ENCODE measurements around the gene HOXB8. TPM values are rescaled to one million over a fixed set of nuclear protein-coding genes. Genes with fewer than 3 reads are reported as not detected.

Gene HOXB8
- polyA plus RNA-seq (2012; ENCODE audit: insufficient read depth, insufficient read length, low read depth): not detected

DNA sequence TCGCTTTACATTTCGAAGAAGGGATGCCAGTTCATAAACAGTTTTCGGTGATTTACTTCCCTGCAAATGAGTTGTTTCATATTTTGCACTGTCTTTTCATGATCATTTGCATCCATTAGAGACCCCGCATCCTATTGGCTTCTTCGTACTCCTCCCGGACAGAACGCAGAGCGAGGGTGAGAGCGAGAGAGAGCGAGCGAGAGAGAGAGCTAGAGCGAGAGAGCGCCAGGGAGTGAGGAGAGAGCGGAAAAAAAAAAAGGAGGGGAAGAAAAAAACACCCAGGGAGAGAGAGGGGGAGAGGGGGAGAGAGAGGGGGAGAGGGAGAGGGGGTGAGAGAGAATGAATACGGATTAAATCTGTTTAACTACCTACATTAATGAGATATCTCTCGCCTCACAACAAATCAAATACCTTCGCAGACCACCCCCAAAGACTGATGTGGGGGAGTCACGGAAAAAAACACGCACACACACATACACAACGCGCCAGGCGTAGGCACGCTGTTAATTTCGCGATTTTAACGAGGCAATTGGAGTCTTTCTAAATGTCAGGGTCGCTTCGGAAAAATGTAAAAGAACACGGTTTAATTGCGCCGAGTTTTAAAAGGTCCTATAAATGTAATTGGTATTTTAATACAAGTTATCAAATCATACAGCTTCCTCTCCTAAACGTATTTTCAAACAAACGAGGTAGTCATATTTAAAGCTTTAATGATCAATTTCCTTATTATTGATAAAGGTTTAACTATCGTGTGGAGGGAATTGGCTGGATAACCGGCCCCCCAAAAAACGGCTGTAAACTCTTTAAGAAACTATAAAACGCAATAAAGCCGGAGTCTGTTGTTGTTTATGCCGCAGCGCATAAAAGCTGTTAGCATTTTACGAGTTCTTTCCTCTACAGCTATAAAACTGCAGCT is at the start of gene HOXB8:
TSS of gene HOXB8 (minus strand) at position 246 of the 916 bp plus-strand sequence. CDS start 588 bp downstream, outside the sequence.
- Histone ChIP-seq H3K4me1 (no peaks in the 10 kb centered on the region), H3K36me3 (no peaks in the 10 kb centered on the region), H3K9me3 (no peaks in the 10 kb centered on the region), H3K27me3 (peaks cover 95% of the 10 kb centered on the region), H3K4me3 (ENCODE audit: low read depth, low read length) (no peak within 1 kb of the TSS)
- no peak for DNase-seq
- TF ChIP-seq, protein P1, sequence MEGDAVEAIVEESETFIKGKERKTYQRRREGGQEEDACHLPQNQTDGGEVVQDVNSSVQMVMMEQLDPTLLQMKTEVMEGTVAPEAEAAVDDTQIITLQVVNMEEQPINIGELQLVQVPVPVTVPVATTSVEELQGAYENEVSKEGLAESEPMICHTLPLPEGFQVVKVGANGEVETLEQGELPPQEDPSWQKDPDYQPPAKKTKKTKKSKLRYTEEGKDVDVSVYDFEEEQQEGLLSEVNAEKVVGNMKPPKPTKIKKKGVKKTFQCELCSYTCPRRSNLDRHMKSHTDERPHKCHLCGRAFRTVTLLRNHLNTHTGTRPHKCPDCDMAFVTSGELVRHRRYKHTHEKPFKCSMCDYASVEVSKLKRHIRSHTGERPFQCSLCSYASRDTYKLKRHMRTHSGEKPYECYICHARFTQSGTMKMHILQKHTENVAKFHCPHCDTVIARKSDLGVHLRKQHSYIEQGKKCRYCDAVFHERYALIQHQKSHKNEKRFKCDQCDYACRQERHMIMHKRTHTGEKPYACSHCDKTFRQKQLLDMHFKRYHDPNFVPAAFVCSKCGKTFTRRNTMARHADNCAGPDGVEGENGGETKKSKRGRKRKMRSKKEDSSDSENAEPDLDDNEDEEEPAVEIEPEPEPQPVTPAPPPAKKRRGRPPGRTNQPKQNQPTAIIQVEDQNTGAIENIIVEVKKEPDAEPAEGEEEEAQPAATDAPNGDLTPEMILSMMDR (IDR thresholded peaks at IDR 0.05; ENCODE audit: low read depth, low read length): no peak

DNA sequence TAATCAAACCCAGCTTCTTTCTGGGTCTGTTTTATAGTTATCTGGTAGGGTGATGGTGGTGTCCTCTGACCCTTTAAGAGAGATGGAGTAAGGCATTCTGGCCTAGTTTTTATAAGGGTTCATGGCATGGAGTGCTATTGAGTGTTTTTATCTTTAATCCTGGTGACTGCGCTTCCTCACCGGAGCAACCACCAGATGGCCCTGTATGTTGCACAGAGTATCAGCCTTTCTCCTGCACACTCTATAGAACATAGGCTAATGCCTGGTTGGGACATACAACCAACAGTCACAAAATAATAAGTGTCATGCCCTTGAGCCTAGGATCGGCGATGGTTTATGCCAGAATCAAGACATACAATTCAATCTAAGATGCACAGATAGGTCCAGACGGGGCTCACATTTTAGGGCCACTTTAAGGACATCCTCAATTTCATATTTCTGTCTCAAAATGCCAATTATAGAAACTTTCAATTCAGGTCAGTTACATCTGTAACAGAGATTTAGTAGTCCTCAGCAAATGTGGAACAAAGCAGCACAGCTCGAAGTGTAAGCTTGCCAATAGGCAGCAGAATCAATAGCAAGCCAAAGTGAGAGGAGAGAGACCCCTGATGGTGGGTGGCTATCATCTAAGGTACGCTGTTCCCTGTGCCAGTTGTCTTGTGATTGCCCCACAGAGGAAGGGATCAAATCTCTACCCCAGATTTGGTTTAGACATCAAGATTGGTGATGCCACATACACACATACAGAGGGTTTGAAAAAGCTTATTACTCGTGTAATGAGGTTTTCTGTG is 48.2 kb upstream of the HOXB8 start:
- Histone ChIP-seq H3K27me3 (peaks cover 60% of the 10 kb centered on the region), H3K36me3 (no peaks in the 10 kb centered on the region), H3K4me3 (ENCODE audit: low read depth, low read length) (no peak overlapping the region), H3K4me1 (no peaks in the 10 kb centered on the region), H3K9me3 (no peaks in the 10 kb centered on the region)
- no peak for DNase-seq
- TF ChIP-seq, protein P1 (IDR thresholded peaks at IDR 0.05; ENCODE audit: low read depth, low read length): peak; percentile 25

DNA sequence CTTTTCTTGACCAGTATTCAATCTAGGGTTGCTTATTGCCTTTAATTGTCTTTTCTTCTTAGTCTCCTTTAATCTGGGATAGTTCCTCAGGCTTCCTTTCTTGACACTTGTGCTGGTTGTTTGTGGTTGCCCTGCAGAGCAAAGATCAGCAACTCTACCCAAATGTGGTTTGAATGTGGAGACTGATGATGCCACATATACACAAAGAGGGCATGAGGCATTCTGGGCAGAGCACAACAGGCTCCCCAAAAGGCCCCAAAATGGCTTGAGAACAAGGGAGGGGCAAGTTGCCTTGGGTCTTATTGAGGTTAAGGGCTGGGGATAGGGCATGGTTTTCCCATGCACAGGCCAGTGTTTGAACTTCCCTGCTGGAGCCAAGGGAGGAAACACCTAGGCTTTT is 40.8 kb upstream of the HOXB8 start:
- no peaks in the 10 kb centered on the region for H3K9me3 ChIP-seq
- TF ChIP-seq, protein P1 (IDR thresholded peaks at IDR 0.05; ENCODE audit: low read depth, low read length): no peak
- H3K36me3 ChIP-seq: no peaks in the 10 kb centered on the region
- peaks cover 59% of the 10 kb centered on the region for H3K27me3 ChIP-seq
- DNase-seq: no peak
- no peaks in the 10 kb centered on the region for H3K4me1 ChIP-seq
- H3K4me3 ChIP-seq (ENCODE audit: low read depth, low read length): no peak overlapping the region

DNA sequence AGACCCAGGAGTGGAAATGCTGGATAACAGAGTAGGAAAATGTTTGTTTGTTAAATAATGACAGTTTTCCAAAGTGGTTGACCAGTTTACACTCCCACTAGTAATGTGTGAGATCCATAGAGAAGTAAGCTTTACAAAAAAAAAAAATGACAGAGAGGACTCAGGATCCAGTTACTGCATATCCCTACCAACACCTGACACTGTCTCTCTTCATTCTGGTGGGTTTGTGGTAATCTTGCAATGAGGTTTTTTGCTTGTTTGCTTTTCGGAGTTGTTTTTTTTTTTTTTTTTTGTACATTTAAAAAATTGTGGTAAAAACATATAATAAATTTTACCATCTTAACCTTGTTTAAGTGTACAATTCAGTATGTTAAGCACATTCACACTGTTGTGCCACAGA is 34.6 kb upstream of the HOXB8 start:
- no peak overlapping the region for H3K4me3 ChIP-seq (ENCODE audit: low read depth, low read length)
- peaks cover 76% of the 10 kb centered on the region for H3K27me3 ChIP-seq
- H3K36me3 ChIP-seq: no peaks in the 10 kb centered on the region
- no peaks in the 10 kb centered on the region for H3K4me1 ChIP-seq
- DNase-seq: no peak
- TF ChIP-seq, protein P1 (IDR thresholded peaks at IDR 0.05; ENCODE audit: low read depth, low read length): no peak
- no peaks in the 10 kb centered on the region for H3K9me3 ChIP-seq

DNA sequence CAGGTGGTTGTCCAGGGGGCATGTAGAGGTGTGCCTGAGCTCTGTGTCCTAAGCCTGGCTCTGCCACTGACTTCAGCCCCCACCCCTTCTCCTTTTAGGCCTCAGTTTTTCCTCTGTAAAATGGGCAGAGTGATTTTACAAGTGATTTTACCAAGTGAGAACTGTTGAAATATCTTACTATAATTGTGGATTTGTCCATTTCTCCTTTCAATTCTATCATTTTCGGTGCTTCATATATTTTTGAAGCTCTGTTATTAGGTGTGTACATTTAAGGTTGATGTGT is 32.8 kb upstream of the HOXB8 start:
- H3K9me3 ChIP-seq: no peaks in the 10 kb centered on the region
- no peak overlapping the region for H3K4me3 ChIP-seq (ENCODE audit: low read depth, low read length)
- H3K36me3 ChIP-seq: no peaks in the 10 kb centered on the region
- DNase-seq: no peak
- TF ChIP-seq, protein P1 (IDR thresholded peaks at IDR 0.05; ENCODE audit: low read depth, low read length): no peak
- no peaks in the 10 kb centered on the region for H3K4me1 ChIP-seq
- peaks cover 82% of the 10 kb centered on the region for H3K27me3 ChIP-seq
